GM19452 (cell line): Measurements from ENCODE around the gene CLEC5A.
"Not testable (repeated sequence)": the region's sequence is repeated elsewhere in the genome, so short reads cannot be mapped to it uniquely, and the experiment has no call there.

Experiments used
- ATAC-seq: cut with Tn5 transposase; IDR thresholded peaks from one replicate; pipeline ENCODE4 v1.9.1; 2021; ENCODE audit not compliant: unreplicated experiment

Gene CLEC5A

DNA sequence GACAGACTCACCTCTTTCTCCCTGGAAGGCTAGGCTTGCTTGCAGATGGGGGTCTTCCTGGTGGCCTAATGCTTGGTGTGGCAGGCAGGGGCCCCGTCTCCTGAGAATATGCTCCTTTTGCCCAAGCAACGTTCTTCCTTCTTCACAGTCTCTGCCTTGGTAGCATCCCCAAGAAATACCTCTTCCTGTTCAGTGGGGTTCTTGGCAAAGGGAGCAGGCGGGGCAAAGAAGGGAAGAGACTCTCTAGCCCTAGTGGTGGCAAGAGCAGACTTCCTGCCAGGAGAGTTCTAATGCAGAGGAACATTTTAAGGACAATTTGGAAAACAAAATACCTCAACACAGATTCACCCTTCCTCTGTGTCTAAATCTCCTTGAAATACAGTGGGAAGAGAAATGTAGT is at the start of gene CLEC5A:
Gene CLEC5A, minus strand, starts transcription at position 179 of the 400 bp plus-strand sequence. CDS start 682 bp downstream, outside the sequence.
- no peak for ATAC-seq

DNA sequence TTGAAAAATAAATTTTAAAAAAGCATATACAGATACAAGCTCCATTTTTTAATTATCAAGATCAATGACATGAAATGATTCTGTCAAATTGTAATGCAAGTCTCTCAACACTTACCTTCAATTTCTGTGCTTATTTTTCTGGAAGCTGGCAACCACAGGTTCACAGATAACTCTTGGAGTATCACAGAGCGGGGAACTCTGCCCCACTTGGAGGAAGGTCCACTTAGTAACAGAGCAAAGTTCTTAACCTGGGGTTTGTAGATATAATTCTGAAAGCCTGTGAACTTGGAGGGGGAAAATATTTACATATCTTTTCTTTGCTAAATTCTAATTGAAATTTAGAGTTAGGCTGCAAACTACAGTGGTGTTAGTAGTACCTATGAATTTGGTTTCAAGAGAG is 46.6 kb upstream of the CLEC5A start:
- ATAC-seq: no peak

DNA sequence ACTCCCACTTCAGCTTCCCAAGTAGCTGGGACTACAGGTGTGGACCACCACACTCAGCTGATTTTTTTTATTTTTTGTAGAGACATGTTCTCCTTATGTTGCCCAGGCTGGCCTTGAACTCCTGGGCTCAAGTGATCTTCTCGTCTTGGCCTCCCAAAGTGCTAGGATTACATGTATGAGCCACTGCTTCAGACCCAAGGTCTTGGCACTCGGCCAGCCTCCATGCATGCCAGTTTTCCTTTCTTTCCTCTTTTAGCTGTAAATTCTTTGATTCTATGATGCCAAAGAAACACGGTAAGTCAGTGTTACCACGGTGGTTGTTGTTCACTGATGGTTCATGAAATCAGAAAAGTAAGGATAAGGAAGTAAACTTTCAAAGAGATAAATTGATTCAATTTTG is 45.9 kb upstream of the CLEC5A start:
- no peak for ATAC-seq

DNA sequence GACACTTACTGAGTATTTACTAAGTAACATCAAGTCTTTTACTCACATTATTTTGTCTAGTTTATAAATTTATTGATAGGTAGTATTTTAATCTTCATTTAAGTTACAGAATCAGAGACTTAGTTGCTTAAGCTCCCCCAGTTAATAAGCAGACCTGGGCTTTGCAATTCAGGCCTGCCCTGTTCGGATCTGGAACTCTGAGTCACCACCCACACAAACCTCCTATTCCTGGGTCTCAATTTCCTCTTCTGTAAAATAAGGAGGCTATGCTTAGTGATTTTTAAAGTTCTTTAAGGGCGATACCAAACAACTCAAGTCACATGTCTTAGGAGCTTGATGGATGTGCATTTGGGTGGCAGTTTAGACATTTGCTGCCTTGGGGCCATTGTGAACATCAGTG is 45.4 kb upstream of the CLEC5A start:
- no peak for ATAC-seq

DNA sequence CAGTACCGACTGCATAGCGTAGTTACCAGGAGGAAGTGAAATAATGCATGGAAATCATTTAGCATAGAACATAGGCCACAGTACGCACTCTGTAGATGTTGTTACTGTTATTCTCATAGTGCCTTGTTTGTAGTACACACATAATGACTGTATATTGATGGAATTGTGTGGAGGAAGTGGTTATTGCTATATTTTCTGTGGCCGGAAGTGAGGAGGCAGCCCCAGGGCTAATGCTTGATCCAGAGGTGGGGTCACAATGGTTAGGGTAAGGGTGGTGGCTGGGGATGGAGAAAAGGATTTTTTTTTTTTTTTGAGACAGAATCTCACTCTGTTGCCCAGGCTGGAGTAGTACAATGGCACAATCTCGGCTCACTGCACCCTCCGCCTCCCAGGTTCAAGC is 44.4 kb upstream of the CLEC5A start:
- ATAC-seq: no peak

DNA sequence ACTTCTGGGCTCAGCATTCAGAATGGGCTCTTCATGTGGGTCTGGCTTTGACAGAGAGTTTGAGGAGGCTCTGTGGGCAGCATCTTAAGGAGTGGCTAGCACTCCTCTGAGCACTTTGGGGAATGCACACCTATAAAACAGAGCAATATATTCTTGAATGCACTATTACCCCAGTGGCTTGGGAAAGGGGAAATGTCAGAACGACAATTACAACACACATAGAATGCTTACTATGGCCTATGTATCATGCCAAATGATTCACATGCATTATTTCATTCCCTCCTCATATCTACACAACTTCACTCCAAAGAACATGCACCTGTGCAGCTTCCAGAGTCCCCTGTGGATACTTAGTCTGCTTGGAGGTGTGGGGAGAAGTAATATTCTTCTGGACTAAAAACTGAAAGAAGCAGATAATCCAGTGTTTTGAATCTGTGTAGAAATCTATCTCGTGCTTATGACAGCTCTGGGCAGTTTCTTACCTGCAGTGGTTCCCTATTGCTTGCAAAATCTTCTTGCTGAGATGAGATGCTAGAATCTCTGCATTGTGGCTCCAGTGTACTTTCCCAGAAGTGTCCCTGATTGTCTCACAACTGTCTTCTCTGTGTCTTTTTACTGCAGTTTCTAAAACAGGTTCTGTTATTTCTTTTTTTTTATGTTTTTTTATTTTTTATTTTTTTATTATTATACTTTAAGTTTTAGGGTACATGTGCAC is 43.4 kb upstream of the CLEC5A start:
- no peak for ATAC-seq

DNA sequence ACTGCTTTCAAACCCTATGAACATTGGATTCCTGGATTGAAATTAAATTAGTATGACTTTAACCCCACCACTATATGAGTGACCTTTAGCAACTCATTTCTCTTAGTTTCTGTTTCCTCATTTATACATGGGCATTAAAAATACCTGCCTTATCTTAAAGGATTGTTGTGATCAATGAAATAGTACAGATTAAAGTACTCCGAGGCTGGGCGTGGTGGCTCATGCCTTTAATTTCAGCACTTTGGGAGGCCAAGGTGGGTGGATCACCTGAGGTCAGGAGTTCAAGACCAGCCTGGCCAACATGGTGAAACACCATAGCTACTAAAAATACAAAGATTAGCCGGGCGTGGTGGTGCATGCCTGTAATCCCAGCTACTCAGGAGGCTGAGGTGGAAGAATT is 41.0 kb upstream of the CLEC5A start:
- ATAC-seq: not testable (repeated sequence)

DNA sequence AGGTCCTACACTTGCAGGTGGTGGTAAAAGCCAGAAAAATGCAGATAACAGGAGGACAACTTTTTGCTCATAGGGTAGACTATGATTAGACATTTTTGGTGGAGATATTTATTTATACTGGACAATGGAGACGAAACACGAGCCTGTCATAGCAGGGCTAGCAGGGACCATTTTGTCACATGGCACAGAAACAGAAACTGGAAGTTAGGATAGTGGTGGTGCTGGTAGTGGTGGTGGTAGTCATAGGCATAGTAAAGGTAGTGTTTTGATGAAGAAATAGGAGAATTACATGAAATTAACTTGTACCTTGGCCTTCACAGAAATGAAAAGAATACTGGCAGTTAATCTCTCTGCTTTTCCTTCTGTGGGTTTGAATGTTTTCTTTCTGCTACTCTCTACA is 40.1 kb upstream of the CLEC5A start:
- no peak for ATAC-seq

DNA sequence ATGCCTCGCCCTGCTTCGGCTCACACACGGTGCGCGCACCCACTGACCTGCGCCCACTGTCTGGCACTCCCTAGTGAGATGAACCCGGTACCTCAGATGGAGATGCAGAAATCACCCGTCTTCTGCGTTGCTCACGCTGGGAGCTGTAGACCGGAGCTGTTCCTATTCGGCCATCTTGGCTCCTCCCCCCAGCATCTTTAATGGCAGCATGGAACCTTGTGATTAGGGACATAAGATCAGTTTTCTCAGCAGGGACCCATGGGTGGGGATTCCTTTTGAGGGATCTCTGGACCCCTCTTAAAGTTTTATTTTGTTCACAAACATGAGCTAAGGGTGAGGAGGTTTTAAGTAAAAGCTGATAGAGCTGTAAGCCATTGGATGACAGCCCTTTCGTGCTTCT is 39.2 kb upstream of the CLEC5A start:
- not testable (repeated sequence) for ATAC-seq

DNA sequence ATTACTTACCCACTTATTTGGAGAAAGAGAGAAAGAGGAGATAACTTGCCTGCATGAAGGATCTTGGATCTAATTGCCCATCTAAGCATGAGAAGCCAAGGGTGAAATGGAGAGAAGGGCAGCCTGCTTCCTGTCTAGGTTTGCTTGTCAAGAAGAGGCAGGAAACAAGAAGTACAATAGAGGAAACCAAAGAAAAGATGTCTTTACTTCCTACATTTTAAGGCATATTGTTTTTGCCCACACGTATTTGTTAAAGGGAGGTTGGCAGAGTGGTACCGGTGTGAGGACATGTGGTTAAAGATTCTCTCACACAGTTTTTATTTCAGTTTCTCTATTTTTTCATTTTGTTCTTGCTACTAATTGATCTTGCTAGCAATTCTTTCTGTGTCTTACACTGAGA is 32.8 kb upstream of the CLEC5A start:
- ATAC-seq: no peak

DNA sequence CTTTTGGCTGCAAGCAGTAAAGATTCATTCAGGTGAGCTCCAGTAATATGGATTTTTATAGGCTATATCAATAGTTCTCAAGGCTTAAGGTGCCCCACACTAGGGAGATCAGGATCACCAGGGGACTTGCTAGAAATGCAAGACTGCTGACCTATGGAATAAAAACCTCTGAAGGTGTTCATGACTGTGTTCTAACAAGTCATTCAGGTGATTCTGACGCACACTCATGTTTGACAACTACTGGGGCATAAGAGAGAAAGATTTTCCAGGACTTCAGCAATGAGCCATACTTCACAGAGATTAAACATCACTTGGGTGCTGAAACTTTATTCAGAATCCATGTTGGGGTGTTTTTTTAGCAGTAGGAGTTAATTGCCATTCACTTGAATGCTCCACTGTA is 31.6 kb upstream of the CLEC5A start:
- no peak for ATAC-seq

DNA sequence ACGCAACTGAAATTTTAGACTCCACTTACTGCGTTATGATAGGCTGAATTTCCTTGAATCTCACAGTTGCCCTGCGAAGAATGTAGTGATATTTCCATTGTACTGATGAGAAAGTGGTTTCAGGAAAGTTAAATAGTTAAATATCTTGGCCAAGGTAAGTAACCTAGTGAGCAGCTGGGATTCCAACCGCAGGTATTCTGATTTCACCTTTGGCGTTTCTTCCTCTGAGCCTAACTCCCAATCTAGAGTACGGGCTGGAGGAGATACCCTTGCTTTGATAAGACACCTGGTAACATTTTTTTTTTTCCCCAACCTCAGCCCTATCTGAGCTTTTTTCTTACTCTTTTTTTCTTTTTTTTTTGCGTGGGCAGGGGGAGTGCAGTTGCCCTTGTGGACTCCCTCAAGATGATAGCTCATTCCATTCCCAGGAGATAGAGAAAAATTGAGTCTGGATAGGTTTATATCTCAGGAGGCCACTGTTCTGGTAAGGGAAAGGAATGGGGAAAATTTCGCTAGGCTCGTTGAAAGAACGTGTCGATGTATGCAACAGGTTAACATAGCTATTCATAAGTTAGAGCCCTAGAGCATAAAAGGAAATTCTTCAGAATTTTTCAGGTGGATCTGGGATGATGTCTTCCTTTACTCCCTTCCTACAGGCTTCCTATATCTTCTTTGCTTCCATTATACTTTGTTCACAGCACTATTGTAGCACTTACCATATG is 29.9 kb upstream of the CLEC5A start:
- no peak for ATAC-seq

DNA sequence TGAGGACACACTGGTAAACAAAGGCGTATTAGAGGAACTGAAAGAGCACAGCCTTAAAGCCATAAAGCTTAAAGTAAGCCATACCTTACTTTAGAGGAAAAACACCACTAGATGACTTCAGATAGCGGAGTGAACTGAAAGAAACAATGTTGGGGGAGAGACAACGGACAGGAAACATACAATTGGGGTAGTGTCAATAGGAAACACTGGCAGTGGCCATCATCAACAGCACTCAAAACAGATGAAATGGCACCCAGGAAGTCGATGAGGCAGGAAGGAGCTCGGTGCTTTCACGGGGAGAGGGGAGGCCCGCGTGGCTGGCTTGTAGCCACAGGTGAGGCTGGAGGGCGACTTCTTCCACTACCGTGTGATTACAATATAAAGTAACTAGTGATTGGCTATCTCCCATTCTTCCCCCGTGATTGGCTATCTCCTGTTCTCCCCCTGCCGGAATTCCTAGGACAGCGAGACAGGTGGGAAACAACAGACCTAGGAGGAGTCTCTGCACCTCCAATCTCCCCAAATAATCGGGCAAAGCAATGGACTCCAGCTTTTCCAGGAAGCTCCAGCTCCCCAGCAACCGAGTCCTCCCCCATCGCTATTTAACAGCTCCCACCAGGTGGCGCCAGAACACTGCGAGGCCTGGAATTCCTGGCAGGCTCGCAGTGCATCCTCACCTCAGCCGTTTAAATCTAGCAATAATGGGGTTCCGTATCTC is 29.2 kb upstream of the CLEC5A start:
- peak; percentile 86 for ATAC-seq

DNA sequence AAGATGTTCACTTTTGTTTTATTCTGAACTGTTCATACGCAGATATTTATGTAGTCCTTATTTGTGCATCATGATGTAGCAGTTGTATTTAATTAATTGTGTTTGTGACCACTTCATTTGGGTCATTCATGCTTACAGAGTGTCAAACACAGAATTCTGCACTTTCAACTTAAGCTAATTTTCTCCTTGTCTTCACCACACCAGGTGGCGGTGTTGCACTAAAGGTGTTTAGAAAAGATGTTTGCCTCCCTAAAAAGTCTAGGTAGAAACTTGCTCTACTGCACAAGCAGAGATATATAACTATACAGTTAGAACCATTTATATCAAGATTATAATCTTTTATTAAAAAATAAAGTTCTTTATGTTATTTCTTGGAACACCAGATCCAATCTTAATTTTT is 28.1 kb upstream of the CLEC5A start:
- ATAC-seq: no peak

DNA sequence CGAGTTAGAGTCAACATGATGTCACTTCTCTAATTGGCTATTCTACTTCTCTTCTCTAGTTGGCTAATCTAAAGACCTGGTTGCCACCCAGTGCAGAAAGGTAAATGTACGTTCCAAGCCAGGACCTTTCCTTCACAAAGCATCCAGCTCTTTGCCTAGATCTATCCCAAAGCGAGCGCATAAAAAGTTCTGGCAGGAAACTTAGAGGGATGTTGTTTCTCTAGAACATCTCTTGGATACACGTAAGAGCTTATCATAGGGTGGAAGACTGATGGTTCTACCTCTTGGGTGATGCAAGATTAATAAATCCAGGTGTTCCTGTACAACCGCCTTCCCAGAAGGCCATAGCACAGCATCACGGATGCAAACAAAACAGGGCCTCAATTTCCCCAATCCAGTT is 26.9 kb upstream of the CLEC5A start, which contains the start of gene TAS2R38:
Gene TAS2R38, minus strand, starts transcription at position 101 of the 400 bp plus-strand sequence. Its CDS starts 84 bp downstream, at position 17.
- ATAC-seq: no peak

DNA sequence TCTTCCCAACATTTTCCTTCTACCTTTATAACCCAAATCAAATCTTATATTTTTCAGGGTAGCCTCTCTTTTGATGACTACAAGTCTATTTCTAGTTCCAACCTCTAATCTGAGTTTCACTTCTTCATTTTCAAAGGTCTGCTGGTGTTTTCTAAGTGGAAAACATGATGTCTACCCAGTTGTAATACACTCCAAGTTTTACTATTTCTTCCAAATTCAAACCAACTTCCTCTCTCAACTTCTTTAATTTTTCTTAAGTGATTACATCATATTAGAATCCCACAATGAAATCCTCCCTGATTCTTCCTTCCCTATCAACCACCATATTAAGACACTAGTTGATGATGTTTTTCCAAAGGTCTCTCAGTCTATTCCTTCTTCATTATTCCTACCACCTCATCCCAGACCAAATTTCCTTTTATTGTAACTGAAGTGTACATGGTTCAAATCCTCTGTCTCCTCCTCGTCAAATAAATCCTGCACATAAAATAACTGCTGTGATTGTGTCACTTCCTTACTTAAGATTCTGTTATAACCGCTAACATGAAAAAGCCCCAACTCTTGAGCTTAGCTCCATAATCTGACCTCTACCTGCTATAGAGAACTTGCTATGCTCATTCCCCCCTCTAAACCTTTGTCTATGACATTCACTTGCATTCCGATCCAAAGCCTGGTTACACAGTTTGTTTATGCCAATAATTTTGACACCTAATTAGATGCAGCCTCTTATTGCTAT is 14.1 kb upstream of the CLEC5A start:
- no peak for ATAC-seq

DNA sequence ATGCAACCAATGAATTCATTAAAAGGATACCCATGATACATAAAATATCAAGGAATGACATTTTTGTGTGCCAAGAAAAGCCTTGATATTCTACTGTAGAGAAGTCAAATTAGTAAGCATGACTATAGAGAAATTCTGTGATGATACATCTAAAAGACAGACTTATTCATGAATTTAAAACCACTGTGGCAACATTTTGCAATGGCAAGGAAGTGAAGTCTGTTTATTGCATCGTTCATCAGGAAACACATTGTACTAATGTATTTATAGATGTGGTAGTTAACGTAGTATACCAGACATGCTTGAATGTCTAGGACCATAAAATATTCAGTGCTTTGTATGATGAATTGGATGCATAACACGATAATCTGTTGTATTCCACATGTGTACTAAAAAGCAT is 9.3 kb upstream of the CLEC5A start:
- no peak for ATAC-seq

DNA sequence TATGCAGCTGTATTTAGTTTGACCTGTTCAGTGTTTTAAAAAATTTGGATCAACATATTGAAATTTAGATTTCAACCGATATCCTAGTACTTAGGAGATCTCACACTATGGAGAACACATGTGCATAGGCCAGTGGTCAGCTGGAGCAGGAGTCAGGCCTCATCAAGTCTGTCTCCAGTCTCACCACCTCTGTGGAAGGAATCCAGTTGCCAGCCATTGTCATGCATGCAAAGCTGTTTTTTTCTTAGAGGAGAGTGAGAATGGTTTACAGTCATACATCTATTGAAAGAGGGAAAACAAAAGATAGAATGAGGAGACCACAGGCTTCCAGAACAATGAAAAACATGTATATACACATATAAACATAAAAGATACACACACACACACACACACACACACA is 7.6 kb upstream of the CLEC5A start:
- no peak for ATAC-seq

DNA sequence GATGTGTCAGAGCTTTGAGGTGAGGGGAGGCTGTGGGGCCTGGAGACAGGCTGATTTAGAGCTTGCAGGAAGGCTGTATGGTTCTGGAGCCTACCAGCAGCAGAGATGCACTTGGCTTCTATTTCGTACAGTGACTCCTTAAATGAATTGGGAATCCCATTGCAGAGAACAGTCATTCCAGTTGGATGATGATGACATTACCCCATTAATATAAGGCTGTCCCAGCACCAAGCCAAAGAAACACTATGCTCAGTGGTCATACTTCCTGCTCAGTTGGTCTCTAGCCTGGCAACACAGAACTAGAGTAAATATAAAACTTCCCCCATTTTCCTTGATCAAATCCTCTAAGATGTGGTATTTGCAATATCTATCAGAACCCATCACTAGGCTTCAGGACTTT is 5.7 kb upstream of the CLEC5A start:
- ATAC-seq: no peak

DNA sequence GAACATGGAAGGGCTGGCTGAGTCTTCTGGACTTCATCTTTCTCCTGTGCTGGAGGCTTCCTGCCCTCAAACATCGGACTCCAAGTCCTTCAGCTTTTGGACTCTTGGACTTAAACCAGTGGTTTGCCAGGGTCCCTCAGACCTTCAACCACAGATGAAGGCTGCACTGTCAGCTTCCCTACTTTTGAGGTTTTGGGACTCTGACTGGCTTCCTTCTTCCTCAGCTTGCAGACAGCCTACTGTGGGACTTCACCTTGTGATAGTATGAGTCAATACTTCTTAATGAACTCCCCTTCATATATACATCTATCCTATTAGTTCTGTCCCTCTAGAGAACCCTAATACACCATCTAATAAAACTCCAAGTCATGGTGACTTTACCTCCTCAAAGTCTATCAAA is 4.0 kb upstream of the CLEC5A start:
- no peak for ATAC-seq

DNA sequence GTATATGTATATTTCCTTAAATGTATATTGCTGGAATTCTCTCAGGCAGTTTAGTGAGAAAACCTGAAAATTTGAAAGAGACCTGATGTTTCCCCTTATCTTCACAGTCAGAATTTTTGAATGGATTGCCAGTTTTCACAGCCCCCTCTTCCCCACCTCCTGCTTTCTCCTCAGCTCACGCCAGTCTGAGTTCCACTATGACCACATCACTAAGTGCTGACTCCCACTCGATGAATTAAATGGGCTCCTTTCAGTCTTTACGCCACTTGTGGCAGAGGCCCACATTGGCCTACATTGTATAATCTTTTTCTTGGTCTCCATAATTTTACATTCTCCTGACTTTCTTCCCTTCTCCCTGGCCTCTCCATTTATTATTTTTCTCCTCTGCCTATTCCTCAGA is 3.1 kb upstream of the CLEC5A start:
- ATAC-seq: no peak
